GM12891 (cell line): ENCODE data around the gene HMGCS1.

Source experiments
- POLR2A ChIP-seq: IDR thresholded peaks from 2 replicates; pipeline ENCODE4 v1.6.1; 2011; ENCODE audit warnings: low read depth, low read length, control low read depth
- POLR2AphosphoS5 ChIP-seq: IDR thresholded peaks from 2 replicates; pipeline ENCODE4 v1.6.1; 2011; ENCODE audit warnings: low read depth, low read length, control low read depth
- POU2F2 ChIP-seq: IDR thresholded peaks from 2 replicates; pipeline ENCODE4 v1.6.1; 2011; ENCODE audit warnings: low read depth, mild to moderate bottlenecking, control low read depth, low read length, moderate library complexity
- SPI1 ChIP-seq: IDR thresholded peaks from 2 replicates; pipeline ENCODE4 v1.6.1; 2011; ENCODE audit warnings: low read depth, low read length, control low read depth
- TAF1 ChIP-seq: IDR thresholded peaks from 2 replicates; pipeline ENCODE4 v1.6.1; 2011; ENCODE audit warnings: low read depth, low read length, control low read depth

DNA sequence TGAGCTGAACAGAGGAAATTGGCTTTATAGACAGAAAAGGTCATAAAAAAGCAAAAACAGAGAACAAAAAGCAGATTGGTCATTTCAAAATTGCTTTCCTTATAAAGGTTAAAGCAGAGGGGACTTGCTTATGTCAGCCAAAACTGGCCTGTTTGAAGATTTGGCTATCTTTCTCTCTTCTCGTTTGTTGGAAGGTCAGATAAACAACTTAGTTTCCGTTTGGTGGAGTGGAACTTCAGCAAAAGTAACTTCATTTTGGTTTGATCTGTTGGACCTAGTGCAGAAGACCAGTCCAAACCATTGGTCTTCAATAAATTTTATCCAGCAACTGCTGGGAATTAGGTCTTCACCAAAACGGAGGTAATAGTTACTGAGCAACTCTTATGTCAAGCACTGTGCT lies 45.1 kb upstream of the HMGCS1 start:
- no peak for TF ChIP-seq POLR2A
- no peak for TF ChIP-seq POLR2AphosphoS5
- no peak for TF ChIP-seq TAF1
- no peak for TF ChIP-seq POU2F2
- TF ChIP-seq SPI1, result no peak
